ACC112 (cell line): ENCODE measurements around the gene CAPN8.

Experiments
- H2AFZ ChIP-seq: fragments of 200-600 bp; sonication (generic); one replicate; pipeline ENCODE4 v1.6.0; 2017; ENCODE audit warnings: antibody characterized with exemption, low read length; ENCODE audit not compliant: unreplicated experiment
- H3K27ac ChIP-seq: fragments of 200-600 bp; sonication (generic); 2 replicates; pipeline ENCODE4 v1.5.1; 2014; ENCODE audit warnings: low read depth, mild to moderate bottlenecking, antibody characterized with exemption, low read length, moderate library complexity
- H3K27me3 ChIP-seq: fragments of 200-600 bp; sonication (generic); 2 replicates; pipeline ENCODE4 v1.6.1; 2014; ENCODE audit warnings: mild to moderate bottlenecking, antibody characterized with exemption, low read length, moderate library complexity, mixed read lengths; ENCODE audit not compliant: insufficient read depth
- H3K36me3 ChIP-seq: fragments of 200-600 bp; sonication (generic); 2 replicates; pipeline ENCODE4 v1.6.1; 2016; ENCODE audit warnings: mild to moderate bottlenecking, antibody characterized with exemption, low read length, moderate library complexity, mixed read lengths; ENCODE audit not compliant: insufficient read depth
- H3K4me1 ChIP-seq: fragments of 200-600 bp; sonication (generic); one replicate; pipeline ENCODE4 v1.6.1; 2016; ENCODE audit warnings: low read length, mixed read lengths; ENCODE audit not compliant: insufficient read depth, unreplicated experiment, control insufficient read depth
- H3K4me3 ChIP-seq: fragments of 200-600 bp; sonication (generic); 2 replicates; pipeline ENCODE4 v1.5.1; 2014; ENCODE audit warnings: mild to moderate bottlenecking, low read depth, low read length
- H3K79me2 ChIP-seq: fragments of 200-600 bp; sonication (generic); one replicate; pipeline ENCODE4 v1.6.0; 2016; ENCODE audit warnings: low read length; ENCODE audit not compliant: control insufficient read depth, unreplicated experiment, insufficient read depth

Gene CAPN8

GRCh38 chr1:223543560-223543959, 121.9 kb downstream of the CAPN8 start:
- Histone ChIP-seq H3K36me3 (no peaks in the 10 kb centered on the region), H3K79me2 (no peaks in the 10 kb centered on the region)

DNA sequence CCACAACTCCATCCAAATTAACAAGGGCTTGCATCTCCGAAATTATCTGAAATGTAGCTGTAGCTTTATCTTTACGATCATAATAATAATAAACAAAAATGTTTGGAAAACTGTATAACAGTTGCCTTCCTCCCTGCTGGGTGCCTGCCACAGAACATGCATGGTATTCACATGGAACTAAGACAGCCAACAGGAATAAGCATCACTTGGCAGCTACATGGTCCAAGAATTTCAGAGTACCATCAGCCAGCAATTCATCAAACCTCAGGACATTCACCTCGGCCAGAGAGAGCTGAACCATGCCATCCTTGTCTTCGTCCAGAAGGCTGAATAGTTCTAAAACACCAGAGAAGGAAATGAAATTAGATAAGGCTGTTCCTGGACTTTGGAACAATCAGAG, 122.7 kb downstream of the CAPN8 start:
- Histone ChIP-seq H2AFZ (no peak overlapping the region), H3K4me3 (no peak overlapping the region), H3K4me1 (no peaks in the 10 kb centered on the region), H3K27ac (no peak overlapping the region), H3K79me2 (no peaks in the 10 kb centered on the region), H3K27me3 (peaks cover 63% of the 10 kb centered on the region), H3K36me3 (no peaks in the 10 kb centered on the region)

More at GRCh38 chr1:223543560-223543959, 121.9 kb downstream of the CAPN8 start:
- H3K4me1 ChIP-seq = no peaks in the 10 kb centered on the region
- H2AFZ ChIP-seq = no peak overlapping the region
- H3K27me3 ChIP-seq = peaks cover 63% of the 10 kb centered on the region
- no peak overlapping the region for H3K4me3 ChIP-seq
- H3K27ac ChIP-seq = no peak overlapping the region

GRCh38 chr1:223540485-223541106, 124.9 kb downstream of the CAPN8 start:
- Histone ChIP-seq H3K4me1 (no peaks in the 10 kb centered on the region), H3K36me3 (no peaks in the 10 kb centered on the region), H3K27ac (no peak overlapping the region), H2AFZ (no peak overlapping the region), H3K79me2 (no peaks in the 10 kb centered on the region), H3K27me3 (peaks cover 70% of the 10 kb centered on the region), H3K4me3 (no peak overlapping the region)

DNA sequence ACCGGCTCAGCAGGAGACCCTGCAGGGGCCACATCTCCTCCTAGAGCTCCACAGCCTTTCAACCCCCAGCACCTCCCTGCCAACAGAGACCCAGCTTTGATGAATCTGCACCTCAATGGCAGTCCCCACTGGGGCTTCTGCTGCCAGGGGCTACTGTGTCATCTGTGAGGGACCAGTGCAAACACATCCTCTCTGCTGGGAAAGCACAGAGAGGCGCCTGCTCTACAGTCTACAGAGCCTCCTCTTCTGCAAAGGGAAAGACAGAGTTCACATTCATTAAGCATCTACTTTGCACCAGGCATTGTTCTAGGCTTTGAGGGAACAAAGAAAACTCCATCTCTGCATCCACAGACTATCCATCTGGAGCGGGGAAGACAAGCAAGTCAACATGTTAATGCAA, 125.8 kb downstream of the CAPN8 start:
- no peak overlapping the region for H2AFZ ChIP-seq

DNA sequence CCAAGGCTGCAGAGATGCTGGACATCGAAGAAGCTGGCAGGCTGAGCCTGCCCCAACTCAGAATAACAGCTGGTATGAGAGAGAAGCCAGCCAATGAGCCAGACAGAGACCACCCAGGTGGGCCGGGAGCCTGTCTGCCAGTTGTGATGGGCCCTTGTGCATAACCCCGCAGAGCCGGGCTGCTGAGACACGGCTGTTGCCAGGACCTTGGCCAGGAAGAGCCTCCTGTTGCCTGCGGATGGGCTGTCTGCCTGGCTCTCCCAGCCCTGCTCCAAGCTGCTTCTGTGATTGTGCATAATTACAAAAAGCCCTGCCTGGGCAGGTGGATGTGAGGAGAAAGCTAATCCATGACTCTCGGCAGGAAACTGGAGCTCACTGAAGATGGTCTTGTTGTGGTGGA, 126.5 kb downstream of the CAPN8 start:
- no peaks in the 10 kb centered on the region for H3K79me2 ChIP-seq
- no peak overlapping the region for H2AFZ ChIP-seq
- no peaks in the 10 kb centered on the region for H3K4me1 ChIP-seq
- no peak overlapping the region for H3K4me3 ChIP-seq
- H3K27me3 ChIP-seq = peaks cover 75% of the 10 kb centered on the region
- no peak overlapping the region for H3K27ac ChIP-seq
- H3K36me3 ChIP-seq = no peaks in the 10 kb centered on the region

More for the DNA sequence above, 125.8 kb downstream of the CAPN8 start:
- Histone ChIP-seq H3K4me3 (no peak overlapping the region), H3K27me3 (peaks cover 72% of the 10 kb centered on the region), H3K27ac (no peak overlapping the region), H3K36me3 (no peaks in the 10 kb centered on the region), H3K4me1 (no peaks in the 10 kb centered on the region), H3K79me2 (no peaks in the 10 kb centered on the region)

DNA sequence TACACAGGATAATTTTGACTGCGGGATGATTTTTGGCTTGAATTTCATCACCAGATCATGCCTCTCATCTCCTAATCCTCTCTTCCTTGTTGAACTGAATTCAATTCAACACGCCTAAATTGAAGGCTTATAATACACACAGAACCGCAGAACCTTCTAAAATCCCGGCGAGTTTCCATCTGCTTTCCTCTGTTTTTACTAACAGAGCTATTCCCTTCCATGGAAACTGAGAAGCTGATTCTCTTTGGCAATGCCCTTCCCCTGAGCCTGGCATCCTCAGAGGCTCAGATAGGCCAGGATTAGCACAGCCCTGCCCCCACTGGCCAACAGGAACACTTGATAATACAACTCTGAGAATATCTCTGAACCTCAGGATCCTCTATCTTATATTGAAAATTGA, 130.2 kb downstream of the CAPN8 start:
- H3K4me3 ChIP-seq = no peak overlapping the region
- H3K27me3 ChIP-seq = peaks cover 84% of the 10 kb centered on the region
- no peaks in the 10 kb centered on the region for H3K79me2 ChIP-seq
- H3K27ac ChIP-seq = no peak overlapping the region
- no peak overlapping the region for H2AFZ ChIP-seq
- no peaks in the 10 kb centered on the region for H3K4me1 ChIP-seq
- H3K36me3 ChIP-seq = no peaks in the 10 kb centered on the region

DNA sequence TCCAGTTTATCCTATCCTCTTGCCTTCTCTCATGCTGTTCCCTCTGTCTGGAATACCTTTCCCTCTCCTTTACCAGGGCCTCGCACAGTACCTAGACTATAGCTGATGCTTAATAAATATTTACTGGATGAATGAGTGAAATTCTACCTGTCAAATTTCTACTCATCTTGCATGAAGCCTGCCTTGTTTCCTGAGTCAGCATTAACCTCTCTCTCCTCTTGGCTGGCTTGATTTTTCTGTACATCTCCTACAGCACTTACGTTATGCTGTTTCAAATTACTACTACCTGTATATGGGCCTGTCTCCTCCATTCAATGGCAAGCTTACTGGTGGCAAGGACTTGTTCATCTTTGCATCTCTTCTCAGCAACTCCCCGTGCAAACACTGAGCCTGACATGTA, 130.8 kb downstream of the CAPN8 start:
- no peak overlapping the region for H3K4me3 ChIP-seq
- H2AFZ ChIP-seq = no peak overlapping the region
- no peak overlapping the region for H3K27ac ChIP-seq
- H3K36me3 ChIP-seq = no peaks in the 10 kb centered on the region
- H3K4me1 ChIP-seq = no peaks in the 10 kb centered on the region
- H3K27me3 ChIP-seq = peaks cover 77% of the 10 kb centered on the region
- no peaks in the 10 kb centered on the region for H3K79me2 ChIP-seq

- Histone ChIP-seq H3K4me1 (no peaks in the 10 kb centered on the region), H3K36me3 (no peaks in the 10 kb centered on the region), H3K79me2 (no peaks in the 10 kb centered on the region), H3K27me3 (peaks cover 78% of the 10 kb centered on the region), H2AFZ (no peak overlapping the region), H3K4me3 (no peak overlapping the region), H3K27ac (no peak overlapping the region)
Observed at GRCh38 chr1:223533708-223534107, 131.8 kb downstream of the CAPN8 start.

GRCh38 chr1:223531742-223532341, 133.7 kb downstream of the CAPN8 start:
- Histone ChIP-seq H3K4me1 (no peaks in the 10 kb centered on the region), H2AFZ (no peak overlapping the region), H3K36me3 (no peaks in the 10 kb centered on the region), H3K27me3 (peaks cover 75% of the 10 kb centered on the region), H3K4me3 (no peak overlapping the region), H3K27ac (no peak overlapping the region), H3K79me2 (no peaks in the 10 kb centered on the region)

GRCh38 chr1:223525957-223526356, 139.5 kb downstream of the CAPN8 start:
- no peak overlapping the region for H3K4me3 ChIP-seq
- no peak overlapping the region for H2AFZ ChIP-seq
- H3K36me3 ChIP-seq = no peaks in the 10 kb centered on the region
- no peak overlapping the region for H3K27ac ChIP-seq
- H3K27me3 ChIP-seq = peaks cover 72% of the 10 kb centered on the region
- no peaks in the 10 kb centered on the region for H3K79me2 ChIP-seq
- no peaks in the 10 kb centered on the region for H3K4me1 ChIP-seq

DNA sequence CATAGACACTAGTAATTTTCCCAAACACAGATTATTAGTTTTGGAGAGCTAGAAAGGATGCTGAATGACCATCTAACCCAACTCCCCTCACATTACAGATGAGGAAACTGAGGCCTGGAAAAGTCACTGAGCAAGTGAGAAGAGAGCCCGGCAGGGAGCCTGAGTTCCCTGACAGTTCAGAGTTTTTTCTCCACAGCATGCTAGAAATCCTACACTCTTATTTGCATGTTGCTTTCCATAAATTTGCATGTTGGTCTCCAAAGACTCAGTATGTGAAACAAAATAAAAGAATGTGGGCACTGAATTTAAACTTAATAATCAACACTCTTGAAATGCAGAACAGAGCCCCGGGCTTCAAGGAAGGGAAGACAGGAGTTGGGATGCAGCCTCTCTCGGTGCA, 140.0 kb downstream of the CAPN8 start:
- H2AFZ ChIP-seq = no peak overlapping the region
- no peaks in the 10 kb centered on the region for H3K4me1 ChIP-seq
- peaks cover 69% of the 10 kb centered on the region for H3K27me3 ChIP-seq
- H3K79me2 ChIP-seq = no peaks in the 10 kb centered on the region
- no peaks in the 10 kb centered on the region for H3K36me3 ChIP-seq
- no peak overlapping the region for H3K4me3 ChIP-seq
- H3K27ac ChIP-seq = no peak overlapping the region
